B cell (primary cell): Measurements from ENCODE around the gene TIMELESS. TPM values are rescaled to one million over a fixed set of nuclear protein-coding genes. Genes with fewer than 3 reads are reported as not detected.

Source experiments
- ATAC-seq: fragments of 200-7000 bp; cut with Tn5 transposase; one replicate; pipeline ENCODE4 v1.10.0; 2021; ENCODE audit warnings: low read depth, mild to moderate bottlenecking, moderate number of reproducible peaks, moderate library complexity
- CTCF ChIA-PET: fragments of 350-600 bp; sonication (Branson Sonifier 250); formaldehyde crosslinking; loops from one replicate; lab custom pipeline; 2021; ENCODE audit warnings: antibody characterized with exemption, inconsistent platforms; lab: Charles Lee
- POLR2A ChIA-PET: fragments of 350-600 bp; sonication (Branson Sonifier 250); formaldehyde crosslinking; loops from one replicate; lab custom pipeline; 2021; ENCODE audit warnings: antibody characterized with exemption; lab: Charles Lee
- DNase-seq: peaks from one replicate; pipeline ENCODE4 v3.0.0; 2013
- H2AFZ ChIP-seq: 2 replicates; pipeline ENCODE4 v1.6.1; 2012; ENCODE audit warnings: mild to moderate bottlenecking, low read depth, low read length; ENCODE audit not compliant: insufficient read depth, poor library complexity, severe bottlenecking
- H3K27ac ChIP-seq, 2 donors: 1 replicate in 1 of 2; 2 replicates in 1 of 2; pipeline ENCODE4 v1.5.1; 2012 to 2013; ENCODE audit warnings: low read length in 2 of 2, mild to moderate bottlenecking in 2 of 2, moderate library complexity in 1 of 2
- H3K27me3 ChIP-seq, 4 experiments: fragments of 200-600 bp in 1 of 4; sonication (generic) in 1 of 4; replicated peaks in 1 of 4; 1 replicate in 2 of 4; 2 replicates in 2 of 4; pipeline versions ENCODE4 v1.6.1 to v1.7.0; 2013 to 2016; ENCODE audit warnings: low read length in 3 of 4, mild to moderate bottlenecking in 2 of 4, mixed read lengths in 1 of 4, moderate library complexity in 1 of 4; ENCODE audit not compliant: insufficient read depth in 4 of 4, control insufficient read depth in 3 of 4; ENCODE audit errors: control extremely low read depth in 1 of 4
- H3K36me3 ChIP-seq, 2 experiments: replicated peaks in 1 of 2; 1 replicate in 1 of 2; 2 replicates in 1 of 2; pipeline versions ENCODE4 v1.6.1 to v1.7.1; 2013; ENCODE audit warnings: low read length in 1 of 2; ENCODE audit not compliant: insufficient read depth in 2 of 2, control insufficient read depth in 1 of 2; ENCODE audit errors: control extremely low read depth in 1 of 2, extremely low read depth in 1 of 2
- H3K4me1 ChIP-seq, 2 donors: fragments of 200-600 bp in 1 of 2; sonication (generic) in 1 of 2; 1 replicate in 1 of 2; 2 replicates in 1 of 2; pipeline versions ENCODE4 v1.5.1 to v1.6.1; 2013 to 2017; ENCODE audit warnings: low read length in 2 of 2; ENCODE audit not compliant: control insufficient read depth in 2 of 2, insufficient read depth in 2 of 2
- H3K4me2 ChIP-seq: replicated peaks from 2 replicates; pipeline ENCODE3; 2012; ENCODE audit warnings: mild to moderate bottlenecking, low read depth, low read length; ENCODE audit not compliant: poor library complexity, severe bottlenecking
- H3K4me3 ChIP-seq, 5 experiments: fragments of 200-600 bp in 1 of 5; sonication (generic) in 1 of 5; 1 replicate in 3 of 5; 2 replicates in 2 of 5; pipeline versions ENCODE4 v1.5.1 to v1.7.0; 2011 to 2016; ENCODE audit warnings: low read length in 4 of 5, mild to moderate bottlenecking in 4 of 5, low read depth in 2 of 5, control low read depth in 1 of 5, moderate library complexity in 1 of 5; ENCODE audit not compliant: insufficient read depth in 1 of 5; ENCODE audit errors: control extremely low read depth in 1 of 5, extremely low read depth in 1 of 5
- H3K79me2 ChIP-seq: fragments of 200-600 bp; sonication (generic); one replicate; pipeline ENCODE4 v1.6.0; 2016; ENCODE audit warnings: low read length; ENCODE audit not compliant: control insufficient read depth, insufficient read depth
- H3K9ac ChIP-seq: fragments of 200-600 bp; sonication (generic); 2 replicates; pipeline ENCODE4 v1.6.1; 2017; ENCODE audit warnings: mild to moderate bottlenecking, low read length, moderate library complexity
- H3K9me3 ChIP-seq, 3 donors: one replicate each; pipeline versions ENCODE4 v1.6.1 to v1.7.1; 2013; ENCODE audit warnings: low read length in 2 of 3; ENCODE audit not compliant: control insufficient read depth in 2 of 3, insufficient read depth in 1 of 3; ENCODE audit errors: control extremely low read depth in 1 of 3
- H4K20me1 ChIP-seq: 2 replicates; pipeline ENCODE4 v1.6.0; 2012; ENCODE audit warnings: mild to moderate bottlenecking, low read length; ENCODE audit not compliant: insufficient read depth, control insufficient read depth, poor library complexity, severe bottlenecking
- H3K27ac Mint-ChIP-seq: one replicate; pipeline ENCODE4 v1.8.0; 2021; ENCODE audit warnings: mixed read lengths
- H3K27me3 Mint-ChIP-seq: one replicate; pipeline ENCODE4 v1.8.0; 2021; ENCODE audit warnings: mixed read lengths
- H3K4me1 Mint-ChIP-seq: one replicate; pipeline ENCODE4 v1.8.0; 2021; ENCODE audit warnings: mixed read lengths
- H3K4me3 Mint-ChIP-seq: one replicate; pipeline ENCODE4 v1.8.0; 2021; ENCODE audit warnings: mixed read lengths
- H3K9me3 Mint-ChIP-seq: one replicate; pipeline ENCODE4 v1.8.0; 2022; ENCODE audit warnings: mixed read lengths; ENCODE audit not compliant: insufficient read depth
- CTCF ChIP-seq: fragments of 200-600 bp; IDR thresholded peaks from one replicate; pipeline ENCODE4 v1.8.0; 2022; ENCODE audit warnings: antibody characterized with exemption, mild to moderate bottlenecking
- EZH2 ChIP-seq: IDR thresholded peaks from 2 replicates; pipeline ENCODE4 v1.6.1; 2012; ENCODE audit warnings: borderline replicate concordance, low read depth, mild to moderate bottlenecking, moderate library complexity, low read length; ENCODE audit not compliant: insufficient read depth, poor library complexity, severe bottlenecking
- WGBS: methylation state at CpG from one replicate; pipeline ENCODE4 v1.1.5; 2013; ENCODE audit warnings: missing lambda C conversion rate; ENCODE audit not compliant: insufficient coverage; 5-methylcytosine and 5-hydroxymethylcytosine counted together
- intact Hi-C: fragments of 100-400 bp; cut with micrococcal nuclease; formaldehyde crosslinking; loops from one replicate; pipeline ENCODE4 v1.10.0; 2022
- polyA plus RNA-seq: library from polyadenylated mRNA; depleted of rRNA; stranded (reverse); fragments of >200 nt; gene quantifications from 2 replicates; pipeline ENCODE4 v1.2.3, GENCODE V29; 2012
- total RNA-seq, 2 donors: library from RNA; stranded (reverse); fragments of 120-200 nt in 1 of 2; gene quantifications; 1 replicate in 1 of 2; 2 replicates in 1 of 2; pipeline versions ENCODE4 v1.2.3 to v1.2.4, GENCODE V29; 2013 to 2022

The TIMELESS gene
- total and polyA plus RNA-seq, 2 donors (not counting 1 experiment from before 2014, with no cell fraction given): 17.2 to 44.4 TPM

DNA sequence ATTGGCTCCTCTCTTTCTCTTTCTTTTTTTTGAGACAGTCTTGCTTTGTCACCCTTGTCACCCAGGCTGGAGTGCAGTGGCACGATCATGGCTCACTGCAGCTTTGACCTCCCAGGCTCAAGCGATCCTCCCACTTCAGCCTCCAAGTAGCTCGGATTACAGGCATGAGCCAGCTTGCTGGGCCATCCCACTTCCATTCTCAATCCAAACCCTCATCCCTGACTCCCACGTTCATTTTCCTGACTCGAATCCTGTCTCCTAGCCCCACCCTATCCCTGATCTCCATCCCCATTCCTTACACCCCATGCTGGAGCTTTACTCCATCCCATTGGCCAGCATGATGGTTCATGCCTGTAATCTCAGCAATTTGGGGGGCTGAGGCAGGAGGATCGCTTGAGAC lies 26.9 kb upstream of the TIMELESS start:
- no peaks in the 10 kb centered on the region for H3K27me3 ChIP-seq
- peaks cover 5% of the 10 kb centered on the region for H3K4me1 Mint-ChIP-seq
- no peak overlapping the region for H3K27ac Mint-ChIP-seq
- ATAC-seq (no peak), DNase-seq (no peak)
- H3K9me3 ChIP-seq: no peaks in the 10 kb centered on the region
- H3K27ac ChIP-seq: no peak overlapping the region
- H3K4me3 ChIP-seq: no peak overlapping the region
- no peaks in the 10 kb centered on the region for H3K27me3 Mint-ChIP-seq
- no peak for TF ChIP-seq EZH2
- TF ChIP-seq CTCF: no peak
- CTCF ChIA-PET: interaction anchor here (0.7 kb wide), 1 partner anchor 332 kb away, joined by 3 read pairs; no protein-coding TSS in a partner anchor
- no peak overlapping the region for H3K4me2 ChIP-seq
- no peak overlapping the region for H2AFZ ChIP-seq
- intact Hi-C loops: no loop called here
- no peak overlapping the region for H3K9ac ChIP-seq
- POLR2A ChIA-PET: no interaction called here
- peaks cover 2 to 6% of the 10 kb centered on the region in 2 experiments for H3K36me3 ChIP-seq
- H3K9me3 Mint-ChIP-seq: no peaks in the 10 kb centered on the region
- H3K79me2 ChIP-seq: peaks cover 29% of the 10 kb centered on the region
- H3K4me3 Mint-ChIP-seq: no peak overlapping the region
- no peaks in the 10 kb centered on the region for H3K4me1 ChIP-seq
- WGBS: 93% methylated on average over 6 of the region's 6 CpGs
- no peaks in the 10 kb centered on the region for H4K20me1 ChIP-seq

- H4K20me1 ChIP-seq: no peaks in the 10 kb centered on the region
- no peak overlapping the region for H3K4me3 Mint-ChIP-seq
- H3K27ac ChIP-seq: no peak overlapping the region
- H3K4me1 Mint-ChIP-seq: peaks cover 7% of the 10 kb centered on the region
- H3K27me3 Mint-ChIP-seq: no peaks in the 10 kb centered on the region
- no peak for DNase-seq
- POLR2A ChIA-PET: interaction anchor here (1.1 kb wide), 1 partner anchor 21 kb away, joined by 3 read pairs; no protein-coding TSS in a partner anchor
- 100% methylated on average over 8 of the region's 9 CpGs for WGBS
- no peak for TF ChIP-seq CTCF
- TF ChIP-seq EZH2: no peak
- CTCF ChIA-PET: no interaction called here
- no peaks in the 10 kb centered on the region for H3K9me3 ChIP-seq
- H3K9me3 Mint-ChIP-seq: no peaks in the 10 kb centered on the region
- peak overlapping the region; percentile 41 for H3K27ac Mint-ChIP-seq
- no peak overlapping the region for H3K4me3 ChIP-seq
- H3K4me2 ChIP-seq: no peak overlapping the region
- no peaks in the 10 kb centered on the region for H3K27me3 ChIP-seq
- H3K9ac ChIP-seq: no peak overlapping the region
- H2AFZ ChIP-seq: no peak overlapping the region
- no peak for ATAC-seq
- H3K36me3 ChIP-seq: peaks cover 2 to 11% of the 10 kb centered on the region in 2 experiments
- H3K79me2 ChIP-seq: peaks cover 31% of the 10 kb centered on the region
- peaks cover 5 to 7% of the 10 kb centered on the region in 2 donors for H3K4me1 ChIP-seq
- intact Hi-C loops: no loop called here
Observed at GRCh38 chr12:56474389-56474788, 25.2 kb upstream of the TIMELESS start.
